PC-9 (cell line): Measurements from ENCODE around the gene DLGAP1. TPM values are rescaled to one million over a fixed set of nuclear protein-coding genes. Genes with fewer than 3 reads are reported as not detected.

Source experiments
- BruUV-seq: library from RNA; stranded (reverse); fragments of 400-500 nt; replicated peaks from 2 replicates; lab custom pipeline; 2021; lab: Mats Ljungman, UMichigan
- CTCF ChIA-PET: fragments of 300-600 bp; sonication (Branson Sonifier 250); formaldehyde crosslinking; loops from one replicate; lab custom pipeline; 2022; ENCODE audit warnings: antibody characterized with exemption; lab: Charles Lee
- POLR2A ChIA-PET: fragments of 300-600 bp; sonication (Branson Sonifier 250); formaldehyde crosslinking; loops from one replicate; lab custom pipeline; 2022; ENCODE audit warnings: antibody characterized with exemption; ENCODE audit not compliant: unreplicated experiment; lab: Charles Lee
- DNase-seq, 2 experiments: peaks; one replicate each; pipeline versions ENCODE4 v3.0.0 to v3.0.0-alpha.2; 2015 to 2022; ENCODE audit warnings: mixed read lengths in 1 of 2
- H2AFZ ChIP-seq: fragments of 200-600 bp; sonication (generic); 2 replicates; pipeline ENCODE4 v1.8.1; 2017; ENCODE audit warnings: antibody characterized with exemption
- H3F3A ChIP-seq: fragments of 200-600 bp; sonication (generic); 2 replicates; pipeline ENCODE4 v1.8.1; 2017; ENCODE audit warnings: antibody characterized with exemption, mild to moderate bottlenecking, low read depth; ENCODE audit not compliant: insufficient read depth
- H3K27ac ChIP-seq: fragments of 200-600 bp; sonication (generic); 2 replicates; pipeline ENCODE4 v1.6.1; 2016; ENCODE audit warnings: mixed run types
- H3K27me3 ChIP-seq: fragments of 200-600 bp; sonication (generic); 2 replicates; pipeline ENCODE4 v1.6.1; 2016; ENCODE audit warnings: low read depth, mixed run types; ENCODE audit not compliant: insufficient read depth
- H3K36me3 ChIP-seq: fragments of 200-600 bp; sonication (generic); 2 replicates; pipeline ENCODE4 v1.6.1; 2016; ENCODE audit warnings: low read depth, mixed run types
- H3K4me1 ChIP-seq: fragments of 200-600 bp; sonication (generic); replicated peaks from 2 replicates; pipeline ENCODE4 v1.6.1; 2016; ENCODE audit warnings: mixed run types; ENCODE audit not compliant: insufficient read depth
- H3K4me2 ChIP-seq: fragments of 200-600 bp; sonication (generic); 2 replicates; pipeline ENCODE4 v1.6.1; 2017; ENCODE audit warnings: mixed run types
- H3K4me3 ChIP-seq: fragments of 200-600 bp; sonication (generic); 2 replicates; pipeline ENCODE4 v1.6.1; 2016; ENCODE audit warnings: mixed run types
- H3K79me2 ChIP-seq: fragments of 200-600 bp; sonication (generic); 2 replicates; pipeline ENCODE4 v1.6.1; 2017; ENCODE audit warnings: low read depth, mixed run types
- H3K9me2 ChIP-seq: fragments of 200-600 bp; sonication (generic); 2 replicates; pipeline ENCODE4 v1.8.1; 2017; ENCODE audit warnings: mild to moderate bottlenecking; ENCODE audit not compliant: insufficient read depth
- H3K9me3 ChIP-seq: fragments of 200-600 bp; sonication (generic); 2 replicates; pipeline ENCODE4 v1.8.1; 2016; ENCODE audit warnings: low read depth; ENCODE audit not compliant: insufficient read depth
- H4K20me1 ChIP-seq: fragments of 200-600 bp; sonication (generic); 2 replicates; pipeline ENCODE4 v1.8.1; 2017; ENCODE audit not compliant: insufficient read depth
- CTCF ChIP-seq: fragments of 200-600 bp; sonication (generic); conservative IDR thresholded peaks from 2 replicates; pipeline ENCODE4 v1.6.1; 2017; ENCODE audit warnings: mixed run types, antibody characterized with exemption, mild to moderate bottlenecking, moderate library complexity
- EZH2 ChIP-seq: fragments of 200-600 bp; sonication (generic); IDR thresholded peaks from 2 replicates; pipeline ENCODE4 v1.8.0; 2017; ENCODE audit warnings: antibody characterized with exemption, low read depth
- intact Hi-C: fragments of 100-400 bp; cut with micrococcal nuclease; formaldehyde crosslinking; loops from one replicate; pipeline ENCODE4 v1.10.0; 2022; ENCODE audit not compliant: unreplicated experiment
- total RNA-seq: library from RNA; stranded (reverse); gene quantifications from 2 replicates; pipeline ENCODE4 v1.2.3, GENCODE V29; 2021

Gene DLGAP1
- total RNA-seq, 1 experiment from 2014 or later, result not detected

GRCh38 chr18:3572761-3573160, 882.3 kb downstream of the DLGAP1 start:
- ChIA-PET CTCF (no interaction called here), POLR2A (no interaction called here)
- Histone ChIP-seq H3K9me2 (no peaks in the 10 kb centered on the region), H3F3A (no peaks in the 10 kb centered on the region), H2AFZ (no peak overlapping the region), H3K79me2 (no peaks in the 10 kb centered on the region), H3K4me1 (no peaks in the 10 kb centered on the region), H4K20me1 (no peaks in the 10 kb centered on the region), H3K36me3 (no peaks in the 10 kb centered on the region), H3K4me3 (no peak overlapping the region), H3K27ac (no peak overlapping the region), H3K27me3 (no peaks in the 10 kb centered on the region), H3K4me2 (no peak overlapping the region), H3K9me3 (no peaks in the 10 kb centered on the region; the same call in 1 of the 2 replicates)
- intact Hi-C loops, result no loop called here
- TF ChIP-seq CTCF (no peak), EZH2 (no peak)
- no peak for DNase-seq
- BruUV-seq, result no TSS peak

DNA sequence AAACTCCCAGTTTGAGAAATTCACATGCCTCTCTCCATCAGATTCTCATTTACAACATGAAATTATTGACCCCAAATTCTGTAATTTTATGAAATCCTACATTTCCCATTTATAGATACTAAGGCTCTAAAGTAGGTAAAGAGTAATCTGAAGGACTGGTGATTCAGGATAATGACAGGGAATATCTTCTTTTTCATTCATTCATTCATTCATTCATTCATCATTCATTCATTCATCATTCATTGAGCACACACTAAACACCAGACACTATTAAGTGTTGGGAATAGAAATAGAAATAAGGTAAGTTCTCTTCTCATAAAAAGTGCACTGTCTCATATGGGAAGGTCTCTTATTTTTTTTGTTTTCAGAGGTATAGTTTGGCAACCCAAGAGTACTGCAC, 888.3 kb downstream of the DLGAP1 start:
- no peaks in the 10 kb centered on the region for H3K9me2 ChIP-seq
- no peak overlapping the region for H3K27ac ChIP-seq
- TF ChIP-seq EZH2 (no peak), CTCF (no peak)
- no peaks in the 10 kb centered on the region for H3K4me1 ChIP-seq
- H3K79me2 ChIP-seq, result no peaks in the 10 kb centered on the region
- H3K27me3 ChIP-seq, result no peaks in the 10 kb centered on the region
- H3F3A ChIP-seq, result no peaks in the 10 kb centered on the region
- H3K4me2 ChIP-seq, result no peak overlapping the region
- no peak for DNase-seq
- no TSS peak for BruUV-seq
- H4K20me1 ChIP-seq, result no peaks in the 10 kb centered on the region
- no peak overlapping the region for H2AFZ ChIP-seq
- intact Hi-C loops, result no loop called here
- no peaks in the 10 kb centered on the region for H3K36me3 ChIP-seq
- H3K9me3 ChIP-seq, result no peaks in the 10 kb centered on the region
- no peak overlapping the region for H3K4me3 ChIP-seq
- CTCF ChIA-PET, result no interaction called here
- POLR2A ChIA-PET, result no interaction called here

GRCh38 chr18:3560755-3561154, 894.4 kb downstream of the DLGAP1 start:
- no TSS peak for BruUV-seq
- H3K36me3 ChIP-seq, result no peaks in the 10 kb centered on the region
- H3K4me2 ChIP-seq, result no peak overlapping the region
- DNase-seq, result no peak
- no peaks in the 10 kb centered on the region for H3K9me2 ChIP-seq
- no peak overlapping the region for H3K27ac ChIP-seq
- no peaks in the 10 kb centered on the region for H4K20me1 ChIP-seq
- POLR2A ChIA-PET, result interaction anchor here (0.6 kb wide), 1 partner anchor 105 kb away, joined by 8 read pairs; no protein-coding TSS in a partner anchor
- no peaks in the 10 kb centered on the region for H3K9me3 ChIP-seq
- no peak overlapping the region for H3K4me3 ChIP-seq
- no peaks in the 10 kb centered on the region for H3K79me2 ChIP-seq
- H2AFZ ChIP-seq, result no peak overlapping the region
- H3K27me3 ChIP-seq, result no peaks in the 10 kb centered on the region
- no peaks in the 10 kb centered on the region for H3K4me1 ChIP-seq
- CTCF ChIA-PET, result no interaction called here
- intact Hi-C loops, result no loop called here
- no peaks in the 10 kb centered on the region for H3F3A ChIP-seq
- TF ChIP-seq CTCF, result no peak
- no peak for TF ChIP-seq EZH2
